SK-N-SH (cell line): ENCODE results near the gene GUK1. TPM values are rescaled to one million over a fixed set of nuclear protein-coding genes. Genes with fewer than 3 reads are reported as not detected.

ENCODE experiments used
- CTCF ChIA-PET: fragments of 300-600, 350-600 bp; formaldehyde crosslinking; extraction: SDS; loops from one replicate; lab custom pipeline; 2021; lab: Yijun Ruan, JAX
- POLR2A ChIA-PET: fragments of 350-600 bp; sonication (Branson Sonifier 250); formaldehyde crosslinking; extraction: SDS; loops from one replicate; lab custom pipeline; 2020; ENCODE audit warnings: antibody characterized with exemption, inconsistent platforms; lab: Yijun Ruan, JAX
- DNase-seq: peaks from one replicate; pipeline ENCODE4 v3.0.0; 2012
- H2AFZ ChIP-seq: fragments of 200-600 bp; sonication (generic); 2 replicates; pipeline ENCODE4 v1.8.1; 2016; ENCODE audit warnings: antibody characterized with exemption, mild to moderate bottlenecking, low read depth
- H3F3A ChIP-seq: fragments of 200-600 bp; sonication (generic); replicated peaks from 2 replicates; pipeline ENCODE3; 2016; ENCODE audit warnings: antibody characterized with exemption, mild to moderate bottlenecking; ENCODE audit not compliant: insufficient read depth
- H3K27ac ChIP-seq, 2 experiments: fragments of 200-500 bp in 1 of 2; fragments of 200-600 bp in 1 of 2; sonication (Bioruptor generic) in 1 of 2; sonication (generic), shearing (Covaris generic) in 1 of 2; 2 replicates each; pipeline versions ENCODE4 v1.5.1 to v1.6.1; 2014 to 2016; ENCODE audit warnings: low read depth in 2 of 2, inconsistent platforms in 1 of 2, low read length in 1 of 2, mild to moderate bottlenecking in 1 of 2, mixed read lengths in 1 of 2
- H3K27me3 ChIP-seq: fragments of 200-600 bp; sonication (generic), shearing (Covaris generic); 2 replicates; pipeline ENCODE4 v1.6.1; 2016; ENCODE audit warnings: mixed run types; ENCODE audit not compliant: insufficient read depth
- H3K36me3 ChIP-seq, 2 experiments: fragments of 200-500 bp in 1 of 2; fragments of 200-600 bp in 1 of 2; sonication (Bioruptor generic) in 1 of 2; sonication (generic) in 1 of 2; replicated peaks in 1 of 2; 2 replicates each; pipeline versions ENCODE3 to v1.5.1; 2014 to 2016; ENCODE audit warnings: low read length in 1 of 2, mild to moderate bottlenecking in 1 of 2; ENCODE audit not compliant: insufficient read depth in 2 of 2, control insufficient read depth in 1 of 2
- H3K4me1 ChIP-seq, 2 experiments: fragments of 200-500 bp in 1 of 2; fragments of 200-600 bp in 1 of 2; sonication (Bioruptor generic) in 1 of 2; sonication (generic), shearing (Covaris generic) in 1 of 2; 2 replicates each; pipeline versions ENCODE4 v1.5.1 to v1.6.1; 2014 to 2016; ENCODE audit warnings: low read depth in 1 of 2, low read length in 1 of 2, mixed run types in 1 of 2; ENCODE audit not compliant: insufficient read depth in 2 of 2, control insufficient read depth in 1 of 2
- H3K4me2 ChIP-seq: fragments of 200-600 bp; sonication (generic), shearing (Covaris generic); 2 replicates; pipeline ENCODE4 v1.6.1; 2017; ENCODE audit warnings: mixed run types
- H3K4me3 ChIP-seq, 2 experiments: fragments of 200-500 bp in 1 of 2; fragments of 200-600 bp in 1 of 2; sonication (Bioruptor generic) in 1 of 2; sonication (generic), shearing (Covaris generic) in 1 of 2; 2 replicates each; pipeline versions ENCODE4 v1.5.1 to v1.8.1; 2014 to 2016; ENCODE audit warnings: low read depth in 2 of 2, inconsistent platforms in 1 of 2, low read length in 1 of 2, mild to moderate bottlenecking in 1 of 2, mixed read lengths in 1 of 2, moderate library complexity in 1 of 2
- H3K79me2 ChIP-seq: fragments of 200-600 bp; sonication (generic); 2 replicates; pipeline ENCODE4 v1.8.1; 2017; ENCODE audit warnings: mild to moderate bottlenecking; ENCODE audit not compliant: insufficient read depth
- H3K9ac ChIP-seq: fragments of 200-600 bp; sonication (generic); 2 replicates; pipeline ENCODE4 v1.6.1; 2017; ENCODE audit warnings: mixed run types
- H3K9me2 ChIP-seq: fragments of 200-600 bp; sonication (generic); 2 replicates; pipeline ENCODE4 v1.6.1; 2017; ENCODE audit warnings: mixed run types
- H3K9me3 ChIP-seq: fragments of 200-600 bp; sonication (generic); 2 replicates; pipeline ENCODE4 v1.6.1; 2017; ENCODE audit warnings: mixed run types, mild to moderate bottlenecking, moderate library complexity
- H4K20me1 ChIP-seq: fragments of 200-600 bp; sonication (generic); 2 replicates; pipeline ENCODE4 v1.6.1; 2017; ENCODE audit warnings: mild to moderate bottlenecking, mixed run types; ENCODE audit not compliant: insufficient read depth
- EP300 ChIP-seq, 2 experiments: IDR thresholded peaks; 2 replicates each; pipeline versions ENCODE4 v1.4.0 to v1.6.1; 2012; ENCODE audit warnings: borderline replicate concordance in 1 of 2, low read depth in 1 of 2, low read length in 1 of 2
- JUND ChIP-seq: IDR thresholded peaks from 2 replicates; pipeline ENCODE4 v1.4.0; 2012
- MEF2A ChIP-seq: IDR thresholded peaks from 2 replicates; pipeline ENCODE4 v1.4.0; 2012; ENCODE audit warnings: low read depth, borderline replicate concordance
- NFIC ChIP-seq: IDR thresholded peaks from 2 replicates; pipeline ENCODE4 v1.4.0; 2012; ENCODE audit warnings: borderline replicate concordance
- RCOR1 ChIP-seq: fragments of 150-350 bp; IDR thresholded peaks from 2 replicates; pipeline ENCODE4 v1.6.1; 2017; ENCODE audit warnings: antibody characterized with exemption, low read length
- SIN3A ChIP-seq: IDR thresholded peaks from 2 replicates; pipeline ENCODE4 v1.6.1; 2012; ENCODE audit warnings: low read depth, mild to moderate bottlenecking, low read length, moderate library complexity, borderline replicate concordance
- YY1 ChIP-seq: IDR thresholded peaks from 2 replicates; pipeline ENCODE4 v1.4.0; 2012; ENCODE audit warnings: low read depth, mild to moderate bottlenecking
- WGBS: methylation state at CpG from one replicate; pipeline ENCODE4 v1.1.6; 2017; ENCODE audit warnings: low lambda C conversion rate; 5-methylcytosine and 5-hydroxymethylcytosine counted together
- polyA plus RNA-seq, 3 experiments: library from polyadenylated mRNA; depleted of rRNA; stranded (reverse); fragments of >200 nt; gene quantifications; 2 replicates each; pipeline ENCODE4 v1.2.3, GENCODE V29; 2012
- TF ChIP-seq, protein P1 (sequence below): fragments of 150-350 bp; IDR thresholded peaks from 2 replicates; pipeline ENCODE4 v1.6.1; 2017; ENCODE audit warnings: antibody characterized with exemption, low read length, low read depth, borderline replicate concordance
- TF ChIP-seq, protein P2 (sequence below): fragments of 200-600 bp; sonication (generic); IDR thresholded peaks from 2 replicates; pipeline ENCODE4 v1.6.1; 2017; ENCODE audit warnings: antibody characterized with exemption, mild to moderate bottlenecking, moderate library complexity

GUK1 gene
- polyA plus RNA-seq, 1 of the 3 experiments (the other 2 are of a cell fraction): 742 TPM

DNA sequence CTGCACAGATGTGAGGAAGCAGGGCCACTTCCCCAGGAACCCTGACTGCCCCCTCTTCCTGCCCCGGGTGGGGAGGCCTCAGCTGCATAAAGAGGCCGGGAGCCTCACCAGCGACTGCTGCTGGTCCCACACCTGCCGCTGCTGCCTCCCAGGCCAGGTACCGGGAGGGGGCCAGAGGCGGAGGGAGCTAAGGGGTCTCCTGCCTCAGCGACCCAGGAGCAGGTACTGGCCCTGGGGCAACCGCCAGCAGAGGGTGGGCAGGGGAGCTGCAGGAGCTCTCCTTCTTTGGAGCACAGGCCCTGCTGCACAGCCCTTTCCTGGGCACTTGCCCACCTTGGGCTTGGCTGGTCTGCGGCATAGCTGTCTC, 16.4 kb downstream of the GUK1 start:
- Histone ChIP-seq H4K20me1 (no peaks in the 10 kb centered on the region), H3K9ac (no peak overlapping the region), H3F3A (no peaks in the 10 kb centered on the region), H3K27ac (no peak overlapping the region), H3K4me3 (no peak overlapping the region), H3K79me2 (no peaks in the 10 kb centered on the region), H3K27me3 (no peaks in the 10 kb centered on the region), H3K9me2 (no peaks in the 10 kb centered on the region), H3K9me3 (no peaks in the 10 kb centered on the region), H2AFZ (no peak overlapping the region), H3K4me1 (no peaks in the 10 kb centered on the region; a peak in 1 of 4 replicates), H3K4me2 (no peak overlapping the region), H3K36me3 (no peaks in the 10 kb centered on the region)
- CTCF ChIA-PET: interaction anchor here (0.6 kb wide), 1 partner anchor 148 kb away, joined by 3 read pairs; no protein-coding TSS in a partner anchor
- no peak for DNase-seq
- TF ChIP-seq, protein P1, sequence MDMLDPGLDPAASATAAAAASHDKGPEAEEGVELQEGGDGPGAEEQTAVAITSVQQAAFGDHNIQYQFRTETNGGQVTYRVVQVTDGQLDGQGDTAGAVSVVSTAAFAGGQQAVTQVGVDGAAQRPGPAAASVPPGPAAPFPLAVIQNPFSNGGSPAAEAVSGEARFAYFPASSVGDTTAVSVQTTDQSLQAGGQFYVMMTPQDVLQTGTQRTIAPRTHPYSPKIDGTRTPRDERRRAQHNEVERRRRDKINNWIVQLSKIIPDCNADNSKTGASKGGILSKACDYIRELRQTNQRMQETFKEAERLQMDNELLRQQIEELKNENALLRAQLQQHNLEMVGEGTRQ: no peak
- no peak for TF ChIP-seq RCOR1
- POLR2A ChIA-PET: no interaction called here
- 88% methylated on average over 3 of the region's 9 CpGs for WGBS

DNA sequence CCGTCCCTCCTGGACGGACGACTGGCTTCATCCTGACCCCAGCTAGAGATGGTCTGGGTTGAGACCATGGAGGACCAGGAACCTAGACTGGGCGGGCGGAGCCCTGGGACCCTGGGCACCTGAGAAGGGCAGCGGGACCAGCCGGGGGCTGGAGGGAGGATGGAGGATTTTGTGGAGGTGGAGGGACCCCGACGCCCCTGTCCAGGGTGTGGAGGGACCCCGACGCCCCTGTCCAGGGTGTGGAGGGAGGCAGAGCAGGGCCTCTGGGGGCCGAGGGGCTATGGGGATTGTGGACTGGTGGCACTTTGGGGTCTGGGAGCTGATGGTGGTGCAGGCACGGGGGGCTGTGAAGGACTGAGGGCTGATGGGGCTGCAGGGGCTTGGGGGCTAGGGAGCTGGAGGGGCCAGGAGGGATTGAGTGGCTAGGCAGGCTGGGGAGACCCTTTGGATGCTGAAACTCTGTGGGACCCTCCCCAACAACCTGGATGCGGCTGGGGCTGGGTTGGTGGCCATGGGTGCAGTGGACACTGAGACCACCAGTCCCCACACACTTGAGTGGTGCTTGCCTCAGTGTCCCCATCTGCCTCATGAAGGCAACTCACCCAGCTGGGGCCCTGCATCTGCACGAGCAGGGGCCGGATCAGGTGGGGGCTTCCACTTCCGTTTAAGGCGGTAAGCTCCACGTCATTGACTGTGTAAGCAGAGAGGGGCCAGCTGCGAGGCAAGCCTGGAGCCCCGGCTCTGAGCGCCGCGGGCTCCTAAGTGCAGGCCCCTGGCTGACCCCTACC, 17.1 kb downstream of the GUK1 start:
- Histone ChIP-seq H3K4me3 (no peak overlapping the region), H3K4me1 (peaks cover 0 to 5% of the 10 kb centered on the region in 2 experiments; a peak in 1 of 4 replicates), H3K9me2 (no peaks in the 10 kb centered on the region), H3K79me2 (no peaks in the 10 kb centered on the region), H3F3A (no peaks in the 10 kb centered on the region), H2AFZ (no peak overlapping the region), H3K9ac (no peak overlapping the region), H3K36me3 (no peaks in the 10 kb centered on the region), H3K9me3 (no peaks in the 10 kb centered on the region), H3K27ac (no peak overlapping the region), H3K4me2 (no peak overlapping the region), H4K20me1 (no peaks in the 10 kb centered on the region), H3K27me3 (no peaks in the 10 kb centered on the region)
- TF ChIP-seq, protein P2, sequence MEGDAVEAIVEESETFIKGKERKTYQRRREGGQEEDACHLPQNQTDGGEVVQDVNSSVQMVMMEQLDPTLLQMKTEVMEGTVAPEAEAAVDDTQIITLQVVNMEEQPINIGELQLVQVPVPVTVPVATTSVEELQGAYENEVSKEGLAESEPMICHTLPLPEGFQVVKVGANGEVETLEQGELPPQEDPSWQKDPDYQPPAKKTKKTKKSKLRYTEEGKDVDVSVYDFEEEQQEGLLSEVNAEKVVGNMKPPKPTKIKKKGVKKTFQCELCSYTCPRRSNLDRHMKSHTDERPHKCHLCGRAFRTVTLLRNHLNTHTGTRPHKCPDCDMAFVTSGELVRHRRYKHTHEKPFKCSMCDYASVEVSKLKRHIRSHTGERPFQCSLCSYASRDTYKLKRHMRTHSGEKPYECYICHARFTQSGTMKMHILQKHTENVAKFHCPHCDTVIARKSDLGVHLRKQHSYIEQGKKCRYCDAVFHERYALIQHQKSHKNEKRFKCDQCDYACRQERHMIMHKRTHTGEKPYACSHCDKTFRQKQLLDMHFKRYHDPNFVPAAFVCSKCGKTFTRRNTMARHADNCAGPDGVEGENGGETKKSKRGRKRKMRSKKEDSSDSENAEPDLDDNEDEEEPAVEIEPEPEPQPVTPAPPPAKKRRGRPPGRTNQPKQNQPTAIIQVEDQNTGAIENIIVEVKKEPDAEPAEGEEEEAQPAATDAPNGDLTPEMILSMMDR: no peak
- no peak for TF ChIP-seq YY1
- TF ChIP-seq MEF2A: no peak
- no peak for TF ChIP-seq RCOR1
- no peak for TF ChIP-seq EP300 (IDR thresholded peaks at IDR 0.05; ENCODE audit: borderline replicate concordance in 1 of 2, low read depth in 1 of 2, low read length in 1 of 2)
- no peak for TF ChIP-seq SIN3A
- no peak for TF ChIP-seq NFIC
- TF ChIP-seq JUND: no peak
- WGBS: 58% methylated on average over 16 of the region's 24 CpGs
- DNase-seq: no peak
- ChIA-PET CTCF (interaction anchor here (0.6 kb wide), 2 partner anchors 59 to 148 kb away, joined by 3 read pairs; no protein-coding TSS in a partner anchor), POLR2A (no interaction called here)
